Measurements from ENCODE around the gene FAF1.
A peak's percentile ranks its signal among the peaks of the same experiment; 100 is the strongest.
"Not testable (repeated sequence)": the region's sequence is repeated elsewhere in the genome, so short reads cannot be mapped to it uniquely, and the experiment has no call there.

The FAF1 gene

GRCh38 chr1:50920409-50920808, 39.7 kb downstream of the FAF1 start:
- DNase-seq (ENCODE audit: extremely low spot score, insufficient read length, low read depth): no peak
- FAIRE-seq: no peak

DNA sequence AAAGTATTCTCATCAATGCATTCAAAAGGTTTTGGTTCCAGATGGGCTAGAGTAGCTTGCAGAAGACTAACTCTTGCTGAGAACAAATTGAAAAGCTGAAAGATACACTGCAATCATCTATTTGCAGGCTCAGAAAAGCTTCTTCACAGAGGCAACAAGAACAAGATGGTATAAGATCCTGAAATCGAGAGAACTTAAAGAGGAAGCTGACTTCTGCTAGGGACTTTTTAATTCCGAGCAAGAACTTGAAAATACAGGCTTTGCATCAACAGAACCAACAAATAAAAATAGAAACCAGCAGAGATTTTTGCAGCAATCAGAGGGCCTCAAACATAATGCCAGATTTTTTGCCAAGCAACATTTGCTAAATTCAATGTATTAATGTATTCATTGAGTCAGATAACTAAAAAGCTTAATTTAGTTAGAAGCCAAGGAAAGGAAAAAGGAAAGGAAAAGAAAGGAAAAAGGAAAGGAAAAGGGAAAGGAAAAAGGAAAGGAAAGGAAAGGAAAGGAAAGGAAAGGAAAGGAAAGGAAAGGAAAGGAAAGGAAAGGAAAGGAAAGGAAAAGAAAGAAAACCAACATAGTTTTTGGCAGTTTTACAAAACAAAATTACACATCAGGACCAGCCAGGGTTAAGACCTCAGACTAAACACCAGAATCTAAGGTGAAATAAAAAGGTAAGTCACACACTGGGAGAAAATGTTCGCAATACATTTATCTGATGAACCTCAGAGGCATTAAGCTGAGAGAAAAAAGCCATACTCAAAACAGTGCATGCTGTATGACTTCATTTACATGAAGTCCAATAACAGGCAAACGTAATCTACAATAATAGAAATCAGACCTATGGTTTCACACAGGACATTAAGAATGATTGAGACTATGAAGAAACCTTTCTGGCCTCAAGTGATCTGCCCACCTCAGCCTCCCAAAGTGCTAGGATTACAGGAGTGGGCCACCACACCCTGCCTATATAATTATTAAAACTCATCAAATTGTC, 42.6 kb downstream of the FAF1 start:
- DNase-seq (ENCODE audit: extremely low spot score, insufficient read length, low read depth) (no peak), FAIRE-seq (peak; percentile 89)

DNA sequence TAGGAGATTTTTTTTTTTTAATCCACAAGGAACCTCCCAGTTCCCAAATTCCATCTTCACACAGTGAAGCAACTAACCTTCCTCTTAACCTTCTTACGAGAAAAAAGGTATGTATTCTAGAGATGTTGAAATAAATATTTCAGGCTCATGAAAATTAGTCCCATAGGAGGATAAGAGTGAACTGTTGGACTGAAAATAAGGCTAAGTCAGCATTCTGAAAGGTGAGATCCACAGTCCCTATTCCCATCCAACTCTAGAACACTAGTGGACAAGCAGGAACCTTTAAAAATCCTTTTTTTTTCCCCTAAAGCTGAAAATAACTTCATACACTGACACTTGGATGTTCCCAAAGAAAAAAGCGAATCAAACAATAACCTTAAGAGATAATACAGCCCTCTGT, 44.4 kb downstream of the FAF1 start:
- DNase-seq (ENCODE audit: extremely low spot score, insufficient read length, low read depth) (no peak), FAIRE-seq (no peak)

GRCh38 chr1:50913954-50914353, 46.1 kb downstream of the FAF1 start:
- FAIRE-seq (no peak), DNase-seq (ENCODE audit: extremely low spot score, insufficient read length, low read depth) (no peak)

DNA sequence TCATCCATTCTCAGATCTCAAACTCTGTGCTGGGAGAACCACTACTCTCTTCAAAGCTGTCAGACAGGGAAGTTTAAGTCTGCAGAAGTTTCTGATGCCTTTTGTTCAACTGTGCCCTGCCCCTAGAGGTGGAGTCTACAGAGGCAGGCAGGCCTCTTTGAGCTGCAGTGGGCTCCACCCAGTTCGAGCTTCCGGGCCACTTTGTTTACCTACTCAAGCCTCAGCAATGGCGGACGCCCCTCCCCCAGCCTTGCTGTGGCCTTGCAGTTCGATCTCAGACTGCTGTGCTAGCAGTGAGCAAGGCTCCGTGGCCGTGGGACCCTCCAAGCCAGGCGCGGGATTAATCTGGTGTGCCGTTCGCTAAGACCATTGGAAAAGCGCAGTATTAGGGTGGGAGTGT, 49.7 kb downstream of the FAF1 start:
- not testable (repeated sequence) for DNase-seq (ENCODE audit: extremely low spot score, insufficient read length, low read depth); FAIRE-seq

DNA sequence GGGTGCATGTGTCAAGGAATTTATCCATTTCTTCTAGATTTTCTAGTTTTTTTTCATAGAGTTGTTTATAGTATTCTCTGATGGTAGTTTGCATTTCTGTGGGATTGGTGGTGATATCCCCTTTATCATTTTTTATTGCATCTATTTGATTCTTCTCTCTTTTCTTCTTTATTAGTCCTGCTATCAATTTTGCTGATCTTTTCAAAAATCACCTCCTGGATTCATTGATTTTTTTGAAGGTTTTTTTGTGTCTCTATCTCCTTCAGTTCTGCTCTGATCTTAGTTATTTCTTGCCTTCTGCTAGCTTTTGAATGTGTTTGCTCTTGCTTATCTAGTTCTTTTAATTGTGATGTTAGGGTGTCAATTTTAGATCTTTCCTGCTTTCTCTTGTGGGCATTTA, 52.5 kb downstream of the FAF1 start:
- FAIRE-seq; DNase-seq (ENCODE audit: extremely low spot score, insufficient read length, low read depth): not testable (repeated sequence)

DNA sequence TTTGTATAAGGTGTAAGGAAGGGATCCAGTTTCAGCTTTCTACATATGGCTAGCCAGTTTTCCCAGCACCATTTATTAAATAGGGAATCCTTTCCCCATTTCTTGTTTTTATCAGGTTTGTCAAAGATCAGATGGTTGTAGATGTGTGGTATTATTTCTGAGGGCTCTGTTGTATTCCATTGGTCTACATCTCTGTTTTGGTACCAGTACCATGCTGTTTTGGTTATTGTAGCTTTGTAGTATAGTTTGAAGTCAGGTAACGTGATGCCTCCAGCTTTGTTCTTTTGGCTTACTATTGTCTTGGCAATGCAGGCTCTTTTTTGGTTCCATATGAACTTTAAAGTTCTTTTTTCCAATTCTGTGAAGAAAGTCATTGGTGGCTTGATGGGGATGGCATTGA, 54.0 kb downstream of the FAF1 start:
- not testable (repeated sequence) for DNase-seq (ENCODE audit: extremely low spot score, insufficient read length, low read depth); FAIRE-seq

- no peak for DNase-seq (ENCODE audit: extremely low spot score, insufficient read length, low read depth)
- FAIRE-seq: no peak
Observed at GRCh38 chr1:50902419-50902818, 57.6 kb downstream of the FAF1 start.

GRCh38 chr1:50901872-50902271, 58.2 kb downstream of the FAF1 start:
- FAIRE-seq: no peak

GRCh38 chr1:50898773-50899172, 61.3 kb downstream of the FAF1 start:
- DNase-seq (ENCODE audit: extremely low spot score, insufficient read length, low read depth): no peak
- no peak for FAIRE-seq

More at GRCh38 chr1:50901872-50902271, 58.2 kb downstream of the FAF1 start:
- no peak for DNase-seq (ENCODE audit: extremely low spot score, insufficient read length, low read depth)

- FAIRE-seq: no peak
- no peak for DNase-seq (ENCODE audit: extremely low spot score, insufficient read length, low read depth)
Observed at GRCh38 chr1:50894340-50894739, 65.7 kb downstream of the FAF1 start.

DNA sequence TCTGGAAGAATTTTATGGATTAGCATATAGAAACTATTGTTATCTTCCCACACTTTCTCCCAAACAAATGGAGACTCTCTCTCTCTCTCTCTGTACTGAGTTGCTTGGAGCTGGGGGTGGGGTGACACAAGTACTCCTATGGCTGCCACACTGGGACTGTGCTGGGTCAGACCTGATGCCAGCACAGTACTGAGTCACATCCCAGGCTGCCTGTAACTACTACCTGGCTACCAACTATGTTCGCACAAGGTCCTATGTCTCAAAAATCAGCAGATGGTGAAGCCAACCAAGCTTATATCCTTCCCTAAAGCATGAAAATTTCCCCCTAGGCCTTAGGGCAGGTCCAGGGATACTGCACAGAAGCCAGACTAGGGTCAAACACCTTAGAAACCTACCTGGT, 66.6 kb downstream of the FAF1 start:
- FAIRE-seq (no peak), DNase-seq (ENCODE audit: extremely low spot score, insufficient read length, low read depth) (no peak)

- DNase-seq (ENCODE audit: extremely low spot score, insufficient read length, low read depth); FAIRE-seq: not testable (repeated sequence)
Observed at GRCh38 chr1:50887555-50887954, 72.5 kb downstream of the FAF1 start.

GRCh38 chr1:50880373-50880772, 79.7 kb downstream of the FAF1 start:
- FAIRE-seq (no peak), DNase-seq (ENCODE audit: extremely low spot score, insufficient read length, low read depth) (no peak)

GRCh38 chr1:50879137-50879536, 80.9 kb downstream of the FAF1 start:
- no peak for DNase-seq (ENCODE audit: extremely low spot score, insufficient read length, low read depth)
- FAIRE-seq: no peak

DNA sequence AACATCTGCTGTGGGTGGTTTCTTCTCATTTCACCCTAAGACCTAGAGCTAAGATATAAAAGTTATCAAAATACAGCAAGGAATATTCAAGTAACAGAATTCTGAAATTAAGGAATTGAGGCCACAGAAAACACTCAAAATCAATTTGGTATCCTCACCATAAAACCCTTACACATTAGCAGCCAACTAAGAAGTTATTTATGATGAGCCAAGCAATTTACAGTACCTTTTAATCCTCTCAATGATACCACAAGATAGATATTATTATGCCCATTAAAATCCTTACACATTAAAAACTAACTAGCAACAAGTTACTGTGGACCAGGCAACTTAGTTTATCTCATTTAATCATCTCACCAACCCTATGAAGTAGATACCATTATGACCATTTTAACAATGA, 81.6 kb downstream of the FAF1 start:
- FAIRE-seq (no peak), DNase-seq (ENCODE audit: extremely low spot score, insufficient read length, low read depth) (no peak)

- FAIRE-seq: no peak
Observed at GRCh38 chr1:50877641-50878040, 82.4 kb downstream of the FAF1 start.

GRCh38 chr1:50873458-50874187, 86.4 kb downstream of the FAF1 start:
- FAIRE-seq: peak; percentile 94
- peak; percentile 39 for DNase-seq (ENCODE audit: extremely low spot score, insufficient read length, low read depth)

More at GRCh38 chr1:50877641-50878040, 82.4 kb downstream of the FAF1 start:
- DNase-seq (ENCODE audit: extremely low spot score, insufficient read length, low read depth): no peak

DNA sequence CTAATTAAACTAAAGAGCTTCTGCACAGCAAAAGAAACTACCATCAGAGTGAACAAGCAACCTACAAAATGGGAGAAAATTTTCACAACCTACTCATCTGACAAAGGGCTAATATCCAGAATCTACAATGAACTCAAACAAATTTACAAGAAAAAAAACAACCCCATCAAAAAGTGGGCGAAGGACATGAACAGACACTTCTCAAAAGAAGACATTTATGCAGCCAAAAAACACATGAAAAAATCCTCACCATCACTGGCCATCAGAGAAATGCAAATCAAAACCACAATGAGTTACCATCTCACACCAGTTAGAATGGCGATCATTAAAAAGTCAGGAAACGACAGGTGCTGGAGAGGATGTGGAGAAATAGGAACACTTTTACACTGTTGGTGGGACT, 95.2 kb downstream of the FAF1 start:
- DNase-seq (ENCODE audit: extremely low spot score, insufficient read length, low read depth); FAIRE-seq: not testable (repeated sequence)

- DNase-seq (ENCODE audit: extremely low spot score, insufficient read length, low read depth) (no peak), FAIRE-seq (no peak)
Observed at GRCh38 chr1:50861772-50862171, 98.3 kb downstream of the FAF1 start.

- DNase-seq (ENCODE audit: extremely low spot score, insufficient read length, low read depth): no peak
- no peak for FAIRE-seq
Observed at GRCh38 chr1:50860702-50861101, 99.4 kb downstream of the FAF1 start.
